ENCODE results near the gene NLRP9. TPM values are rescaled to one million over a fixed set of nuclear protein-coding genes. Genes with fewer than 3 reads are reported as not detected.

The NLRP9 gene
- total RNA-seq, 1 experiment from 2014 or later: not detected

DNA sequence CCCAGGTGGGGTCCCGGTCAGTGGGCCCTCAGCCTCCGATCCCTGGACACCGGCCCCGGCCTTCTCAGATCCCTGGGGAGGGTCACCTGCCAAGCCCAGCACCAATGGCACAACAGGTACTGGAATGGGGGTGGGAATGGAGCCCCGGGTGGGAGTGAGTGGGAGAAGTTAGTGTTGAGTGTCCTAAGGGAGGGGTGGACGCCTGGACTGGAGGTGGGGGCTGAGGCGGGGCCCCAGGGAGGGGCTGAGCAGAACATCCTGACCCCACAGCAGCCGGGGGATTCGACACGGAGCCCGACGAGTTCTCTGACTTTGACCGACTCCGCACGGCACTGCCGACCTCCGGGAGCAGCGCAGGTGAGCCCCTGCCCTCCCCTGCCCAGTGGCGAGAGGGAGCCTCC is 45.5 kb downstream of the NLRP9 start (continued):
- TF ChIP-seq, protein P1, sequence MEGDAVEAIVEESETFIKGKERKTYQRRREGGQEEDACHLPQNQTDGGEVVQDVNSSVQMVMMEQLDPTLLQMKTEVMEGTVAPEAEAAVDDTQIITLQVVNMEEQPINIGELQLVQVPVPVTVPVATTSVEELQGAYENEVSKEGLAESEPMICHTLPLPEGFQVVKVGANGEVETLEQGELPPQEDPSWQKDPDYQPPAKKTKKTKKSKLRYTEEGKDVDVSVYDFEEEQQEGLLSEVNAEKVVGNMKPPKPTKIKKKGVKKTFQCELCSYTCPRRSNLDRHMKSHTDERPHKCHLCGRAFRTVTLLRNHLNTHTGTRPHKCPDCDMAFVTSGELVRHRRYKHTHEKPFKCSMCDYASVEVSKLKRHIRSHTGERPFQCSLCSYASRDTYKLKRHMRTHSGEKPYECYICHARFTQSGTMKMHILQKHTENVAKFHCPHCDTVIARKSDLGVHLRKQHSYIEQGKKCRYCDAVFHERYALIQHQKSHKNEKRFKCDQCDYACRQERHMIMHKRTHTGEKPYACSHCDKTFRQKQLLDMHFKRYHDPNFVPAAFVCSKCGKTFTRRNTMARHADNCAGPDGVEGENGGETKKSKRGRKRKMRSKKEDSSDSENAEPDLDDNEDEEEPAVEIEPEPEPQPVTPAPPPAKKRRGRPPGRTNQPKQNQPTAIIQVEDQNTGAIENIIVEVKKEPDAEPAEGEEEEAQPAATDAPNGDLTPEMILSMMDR (IDR thresholded peaks at IDR 0.05 in 2 of 3, conservative IDR thresholded peaks at IDR 0.05 in 1 of 3; ENCODE audit: borderline replicate concordance in 1 of 3, insufficient read depth in 1 of 3, low read depth in 2 of 3, low read length in 2 of 3): no peak
- no peak for TF ChIP-seq CEBPB (IDR thresholded peaks at IDR 0.05; ENCODE audit: low read depth)
- TF ChIP-seq YY1 (IDR thresholded peaks at IDR 0.05; ENCODE audit: extremely low read depth, insufficient replicate concordance, low read depth, low read length): no peak
- TF ChIP-seq SP1 (IDR thresholded peaks at IDR 0.05; ENCODE audit: low read depth): no peak
- no peak for TF ChIP-seq EZH2phosphoT487 (IDR thresholded peaks at IDR 0.05; ENCODE audit: borderline replicate concordance)
- TF ChIP-seq ZFX (IDR thresholded peaks at IDR 0.05): no peak
- no peak for TF ChIP-seq SIN3A (IDR thresholded peaks at IDR 0.05; ENCODE audit: low read depth)
- no peak for TF ChIP-seq POLR2AphosphoS5 (IDR thresholded peaks at IDR 0.05; ENCODE audit: low read depth, low read length)
- TF ChIP-seq EZH2 (IDR thresholded peaks at IDR 0.05): no peak

DNA sequence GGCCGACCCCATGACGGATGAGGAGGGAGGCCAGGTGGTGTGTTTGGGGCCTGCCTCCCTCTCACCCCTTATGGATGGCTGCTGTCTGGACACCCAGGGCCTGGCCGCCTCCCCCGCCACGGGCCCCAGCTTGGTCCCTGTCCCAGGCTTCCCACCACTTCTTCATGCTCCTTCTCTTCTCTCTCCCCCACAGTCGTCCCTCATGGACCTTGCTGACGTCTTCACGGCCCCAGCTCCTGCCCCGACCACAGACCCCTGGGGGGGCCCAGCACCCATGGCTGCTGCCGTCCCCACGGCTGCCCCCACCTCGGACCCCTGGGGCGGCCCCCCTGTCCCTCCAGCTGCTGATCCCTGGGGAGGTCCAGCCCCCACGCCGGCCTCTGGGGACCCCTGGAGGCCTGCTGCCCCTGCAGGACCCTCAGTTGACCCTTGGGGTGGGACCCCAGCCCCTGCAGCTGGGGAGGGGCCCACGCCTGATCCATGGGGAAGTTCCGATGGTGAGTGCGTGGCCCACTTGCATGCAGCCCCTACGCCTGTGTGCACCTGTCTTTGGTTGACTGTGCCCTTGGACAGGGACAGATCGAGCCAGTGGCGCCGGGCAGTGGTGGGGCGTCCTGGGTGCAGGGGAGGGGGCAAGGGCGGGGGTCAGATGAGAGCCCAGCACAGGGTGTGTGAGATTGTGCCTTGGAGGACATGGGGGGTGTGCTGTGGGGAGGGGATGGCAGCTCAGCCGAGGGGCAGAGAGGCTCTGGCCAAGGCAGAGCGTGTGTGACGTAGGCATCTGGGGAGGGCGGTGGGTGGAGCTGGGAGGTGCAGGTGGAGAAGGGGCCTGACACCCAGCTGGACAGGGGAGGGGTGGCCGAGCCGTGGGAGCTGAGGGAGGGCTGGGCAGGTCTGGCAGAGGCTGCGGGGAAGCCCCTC is 46.4 kb downstream of the NLRP9 start:
- ChIA-PET RAD21 (ENCODE audit: low non-redundant PET in 1 of 2, low total read pairs in 2 of 2, uncharacterized antibody in 2 of 2, unreplicated experiment in 2 of 2) (interaction anchor here in 1 of 2 experiments (0.6 kb wide), 1 partner anchor 269 kb away, joined by 4 read pairs; no protein-coding TSS in a partner anchor), CTCF (no interaction called here), POLR2A (no interaction called here)
- H2AFZ ChIP-seq (ENCODE audit: low read depth, low read length, poor library complexity, severe bottlenecking): no peak overlapping the region
- H3K27ac ChIP-seq (ENCODE audit: low read depth, low read length): no peak overlapping the region
- ATAC-seq (no peak), DNase-seq (ENCODE audit: low read depth, low spot score) (no peak)
- H3K9me2 ChIP-seq (ENCODE audit: insufficient read depth): no peaks in the 10 kb centered on the region
- H3K9ac ChIP-seq (ENCODE audit: low read length): no peak overlapping the region
- no peak overlapping the region for H3K4me2 ChIP-seq (ENCODE audit: low read length)
- no peaks in the 10 kb centered on the region for H3K9me3 ChIP-seq (ENCODE audit: control insufficient read depth in 1 of 2, insufficient read depth in 1 of 2, low read depth in 1 of 2, low read length in 2 of 2)
- H3K4me1 ChIP-seq (ENCODE audit: control insufficient read depth in 1 of 2, insufficient read depth in 2 of 2, low read length in 2 of 2): no peaks in the 10 kb centered on the region
- H3K36me3 ChIP-seq (ENCODE audit: control insufficient read depth in 1 of 2, insufficient read depth in 2 of 2, low read length in 2 of 2): peaks cover 24 to 28% of the 10 kb centered on the region in 2 experiments; a peak in 3 of 4 replicates
- no peaks in the 10 kb centered on the region for H4K20me1 ChIP-seq (ENCODE audit: insufficient read depth)
- H3K79me2 ChIP-seq (ENCODE audit: insufficient read depth, low read length): peaks cover 11% of the 10 kb centered on the region
- no TSS peak for BruUV-seq (replicated peaks)
- no peaks in the 10 kb centered on the region for H3K27me3 ChIP-seq (ENCODE audit: insufficient read depth, low read length)
- no peak overlapping the region for H3K4me3 ChIP-seq (replicated peaks in 1 of 2; ENCODE audit: low read depth in 1 of 2, low read length in 2 of 2)
- intact Hi-C loops (cut with micrococcal nuclease): no loop called here
- no peak for TF ChIP-seq POLR2A (IDR thresholded peaks at IDR 0.05; ENCODE audit: borderline replicate concordance, extremely low read depth, insufficient read depth, insufficient read length)
- no peak for TF ChIP-seq ZFX (IDR thresholded peaks at IDR 0.05)
- TF ChIP-seq SIN3A (IDR thresholded peaks at IDR 0.05; ENCODE audit: low read depth): no peak
- no peak for TF ChIP-seq YY1 (IDR thresholded peaks at IDR 0.05; ENCODE audit: extremely low read depth, insufficient replicate concordance, low read depth, low read length)
- TF ChIP-seq, protein P2, sequence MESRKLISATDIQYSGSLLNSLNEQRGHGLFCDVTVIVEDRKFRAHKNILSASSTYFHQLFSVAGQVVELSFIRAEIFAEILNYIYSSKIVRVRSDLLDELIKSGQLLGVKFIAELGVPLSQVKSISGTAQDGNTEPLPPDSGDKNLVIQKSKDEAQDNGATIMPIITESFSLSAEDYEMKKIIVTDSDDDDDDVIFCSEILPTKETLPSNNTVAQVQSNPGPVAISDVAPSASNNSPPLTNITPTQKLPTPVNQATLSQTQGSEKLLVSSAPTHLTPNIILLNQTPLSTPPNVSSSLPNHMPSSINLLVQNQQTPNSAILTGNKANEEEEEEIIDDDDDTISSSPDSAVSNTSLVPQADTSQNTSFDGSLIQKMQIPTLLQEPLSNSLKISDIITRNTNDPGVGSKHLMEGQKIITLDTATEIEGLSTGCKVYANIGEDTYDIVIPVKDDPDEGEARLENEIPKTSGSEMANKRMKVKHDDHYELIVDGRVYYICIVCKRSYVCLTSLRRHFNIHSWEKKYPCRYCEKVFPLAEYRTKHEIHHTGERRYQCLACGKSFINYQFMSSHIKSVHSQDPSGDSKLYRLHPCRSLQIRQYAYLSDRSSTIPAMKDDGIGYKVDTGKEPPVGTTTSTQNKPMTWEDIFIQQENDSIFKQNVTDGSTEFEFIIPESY (IDR thresholded peaks at IDR 0.05; ENCODE audit: extremely low read depth, insufficient replicate concordance, low read length): no peak
- TF ChIP-seq, protein P1 (IDR thresholded peaks at IDR 0.05 in 2 of 3, conservative IDR thresholded peaks at IDR 0.05 in 1 of 3; ENCODE audit: borderline replicate concordance in 1 of 3, insufficient read depth in 1 of 3, low read depth in 2 of 3, low read length in 2 of 3): no peak
- TF ChIP-seq, protein P3, sequence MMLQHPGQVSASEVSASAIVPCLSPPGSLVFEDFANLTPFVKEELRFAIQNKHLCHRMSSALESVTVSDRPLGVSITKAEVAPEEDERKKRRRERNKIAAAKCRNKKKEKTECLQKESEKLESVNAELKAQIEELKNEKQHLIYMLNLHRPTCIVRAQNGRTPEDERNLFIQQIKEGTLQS (IDR thresholded peaks at IDR 0.05): no peak
- TF ChIP-seq POLR2AphosphoS5 (IDR thresholded peaks at IDR 0.05; ENCODE audit: low read depth, low read length): no peak
- no peak for TF ChIP-seq ELF1 (IDR thresholded peaks at IDR 0.05; ENCODE audit: borderline replicate concordance, low read depth)
